Coronary artery (tissue), 2 donors: ENCODE results near the gene NOC2L.
A peak's percentile ranks its signal among the peaks of the same experiment; 100 is the strongest.
"Not testable (repeated sequence)": the region's sequence is repeated elsewhere in the genome, so short reads cannot be mapped to it uniquely, and the experiment has no call there.

ENCODE experiments used
- DNase-seq: peaks from one replicate; pipeline ENCODE4 v3.0.0-alpha.2; 2017; ENCODE audit warnings: low spot score
- H3K27ac ChIP-seq, 2 donors: fragments of 200-600 bp; sonication (generic); one replicate each; pipeline ENCODE4 v1.5.1; 2016 to 2019
- H3K4me3 ChIP-seq: fragments of 200-600 bp; sonication (generic); 2 replicates; pipeline ENCODE4 v1.5.1; 2016; ENCODE audit warnings: mild to moderate bottlenecking, moderate library complexity
- TF ChIP-seq, protein P1 (sequence below): fragments of 200-600 bp; sonication (generic); IDR thresholded peaks from one replicate; pipeline ENCODE4 v1.5.1; 2019; ENCODE audit warnings: antibody characterized with exemption

The NOC2L gene

DNA sequence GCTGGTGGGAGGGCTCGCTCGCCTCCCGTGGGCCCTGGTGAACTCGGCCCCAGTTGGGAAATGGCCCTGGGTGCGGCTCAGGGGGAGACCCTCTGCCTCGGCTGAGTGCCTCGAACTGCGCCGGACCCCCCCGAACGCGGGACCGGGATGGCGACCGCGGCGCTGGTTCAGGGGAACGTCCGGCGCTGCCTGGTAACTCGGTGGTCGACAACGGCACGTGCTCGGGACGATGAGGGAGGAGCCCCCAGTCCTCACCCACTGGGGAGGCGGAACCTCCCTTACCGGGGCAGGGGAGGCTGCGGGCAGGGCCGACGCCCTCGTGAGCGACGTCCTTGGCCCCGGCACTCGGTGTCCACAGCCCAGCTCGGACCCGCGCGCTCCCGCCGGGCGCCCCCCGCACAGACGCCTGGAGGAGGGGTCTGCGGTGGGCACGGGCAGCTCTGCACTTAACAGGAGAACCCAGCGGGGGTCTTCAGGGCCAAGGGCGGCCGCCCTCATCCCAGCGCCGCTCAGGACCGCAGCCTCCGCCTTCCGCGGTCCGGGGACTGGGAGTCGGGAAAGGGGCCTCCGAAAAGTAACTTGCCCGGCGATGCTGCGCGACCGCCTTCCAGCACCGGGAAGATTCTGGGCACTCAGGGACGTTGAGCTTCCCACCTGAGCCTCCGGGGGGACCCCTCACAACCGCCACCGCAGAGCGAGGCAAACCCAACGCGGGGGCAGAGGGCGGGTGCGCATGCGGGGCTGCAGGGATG is 39.1 kb upstream of the NOC2L start:
- no peak for DNase-seq
- Histone ChIP-seq H3K4me3 (peak overlapping the region; percentile 89), H3K27ac (peak overlapping the region; percentile 96 to 100)
- TF ChIP-seq, protein P1, sequence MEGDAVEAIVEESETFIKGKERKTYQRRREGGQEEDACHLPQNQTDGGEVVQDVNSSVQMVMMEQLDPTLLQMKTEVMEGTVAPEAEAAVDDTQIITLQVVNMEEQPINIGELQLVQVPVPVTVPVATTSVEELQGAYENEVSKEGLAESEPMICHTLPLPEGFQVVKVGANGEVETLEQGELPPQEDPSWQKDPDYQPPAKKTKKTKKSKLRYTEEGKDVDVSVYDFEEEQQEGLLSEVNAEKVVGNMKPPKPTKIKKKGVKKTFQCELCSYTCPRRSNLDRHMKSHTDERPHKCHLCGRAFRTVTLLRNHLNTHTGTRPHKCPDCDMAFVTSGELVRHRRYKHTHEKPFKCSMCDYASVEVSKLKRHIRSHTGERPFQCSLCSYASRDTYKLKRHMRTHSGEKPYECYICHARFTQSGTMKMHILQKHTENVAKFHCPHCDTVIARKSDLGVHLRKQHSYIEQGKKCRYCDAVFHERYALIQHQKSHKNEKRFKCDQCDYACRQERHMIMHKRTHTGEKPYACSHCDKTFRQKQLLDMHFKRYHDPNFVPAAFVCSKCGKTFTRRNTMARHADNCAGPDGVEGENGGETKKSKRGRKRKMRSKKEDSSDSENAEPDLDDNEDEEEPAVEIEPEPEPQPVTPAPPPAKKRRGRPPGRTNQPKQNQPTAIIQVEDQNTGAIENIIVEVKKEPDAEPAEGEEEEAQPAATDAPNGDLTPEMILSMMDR = no peak

DNA sequence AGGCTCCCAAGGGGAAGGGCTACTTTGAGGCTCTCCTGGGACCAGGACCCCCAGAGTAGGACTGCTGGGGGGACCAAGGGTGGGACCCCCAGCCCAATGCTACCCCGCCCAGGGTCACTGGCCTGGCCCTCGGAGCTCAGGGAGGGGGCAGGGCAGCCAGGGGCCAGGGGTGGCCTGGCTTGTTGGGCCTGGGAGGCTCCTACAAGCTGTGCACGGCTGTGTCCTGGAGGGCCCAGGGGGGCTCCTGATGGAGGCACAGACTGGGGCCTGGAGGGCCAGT is 38.6 kb upstream of the NOC2L start:
- DNase-seq = no peak
- TF ChIP-seq, protein P1 = no peak
- Histone ChIP-seq H3K4me3 (peak overlapping the region; percentile 89), H3K27ac (peak overlapping the region in 1 of 2 donors; percentile 100)

DNA sequence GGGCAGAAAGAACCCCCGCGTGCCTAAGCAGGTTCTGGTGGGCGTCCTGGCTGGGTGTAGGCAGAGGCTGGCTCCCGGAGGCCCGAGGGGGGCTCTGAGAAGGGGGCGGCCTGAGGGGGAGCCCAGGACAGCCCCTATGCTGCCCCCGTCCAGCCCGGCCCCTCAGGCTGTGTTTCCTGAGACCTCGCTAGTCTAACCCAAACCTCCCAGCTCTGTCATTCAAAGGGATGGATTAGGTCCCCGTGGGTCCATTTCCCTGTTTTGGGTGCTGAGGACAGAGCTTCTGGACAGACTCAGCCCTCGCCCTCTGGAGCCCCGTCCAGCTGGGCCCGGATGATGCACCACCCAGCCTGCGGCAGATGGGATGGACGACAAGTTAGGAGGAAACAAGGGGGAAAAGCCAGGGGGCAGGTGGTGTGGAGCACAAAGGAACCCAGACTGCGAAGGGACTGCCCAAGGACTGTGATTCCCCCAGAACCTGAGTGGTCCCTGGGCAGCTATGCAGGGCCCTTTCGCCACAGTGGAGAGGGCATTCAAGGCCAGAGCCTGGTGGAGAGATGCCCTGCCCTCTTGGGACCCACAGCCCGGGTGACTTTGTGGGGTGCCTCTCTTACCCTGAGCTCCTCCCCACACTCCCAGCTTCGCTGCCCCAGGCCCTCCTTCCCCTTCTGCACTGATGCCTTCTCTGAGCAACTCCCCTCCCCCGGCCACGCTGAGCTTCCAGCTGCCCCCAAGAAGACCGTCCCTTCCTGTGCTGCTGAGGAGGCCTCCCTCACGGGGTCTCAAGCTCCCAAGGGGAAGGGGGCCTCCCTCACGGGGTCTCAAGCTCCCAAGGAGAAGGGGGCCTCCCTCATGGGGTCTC is 38.0 kb upstream of the NOC2L start:
- H3K27ac ChIP-seq = peak overlapping the region in 1 of 2 donors; percentile 16
- H3K4me3 ChIP-seq = peak overlapping the region; percentile 14
- TF ChIP-seq, protein P1 = no peak
- DNase-seq = no peak

DNA sequence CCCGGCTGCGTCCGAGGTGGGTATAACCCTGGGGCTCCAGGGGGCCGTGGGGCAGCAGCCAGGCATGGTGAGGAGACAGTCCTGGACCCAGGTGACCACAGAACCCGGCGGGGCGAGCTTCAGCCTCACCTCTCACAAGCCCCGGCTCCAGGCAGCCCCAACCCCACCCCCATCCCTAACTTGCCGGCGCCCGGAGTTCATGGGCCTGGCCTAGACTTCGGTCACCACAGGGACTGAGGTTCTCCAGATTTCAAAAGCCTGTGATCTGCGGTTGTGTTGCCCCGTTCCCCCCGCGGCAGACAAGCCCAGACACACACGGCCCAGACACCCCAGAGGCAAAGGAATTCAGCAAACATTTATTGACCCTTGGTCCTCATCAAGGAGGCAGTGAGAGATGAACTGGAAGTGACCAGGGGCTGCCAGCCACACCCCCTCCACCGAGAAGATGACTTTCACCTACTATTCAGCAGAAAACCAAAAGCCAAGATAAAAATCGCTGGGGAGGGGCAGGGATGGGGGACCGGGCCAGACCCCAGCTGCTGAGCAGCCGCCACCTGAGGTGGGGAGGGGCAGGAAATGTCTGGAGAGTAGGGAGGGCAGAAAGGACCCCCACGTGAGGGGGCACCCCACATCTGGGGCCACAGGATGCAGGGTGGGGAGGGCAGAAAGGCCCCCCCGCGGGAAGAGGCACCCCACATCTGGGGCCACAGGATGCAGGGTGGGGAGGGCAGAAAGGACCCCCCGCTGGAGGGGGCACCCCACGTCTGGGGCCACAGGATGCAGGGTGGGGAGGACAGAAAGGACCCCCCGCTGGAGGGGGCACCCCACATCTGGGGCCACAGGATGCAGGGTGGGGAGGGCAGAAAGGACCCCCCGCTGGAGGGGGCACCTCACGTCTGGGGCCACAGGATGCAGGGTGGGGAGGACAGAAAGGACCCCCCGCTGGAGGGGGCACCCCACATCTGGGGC is 36.9 kb upstream of the NOC2L start:
- no peak overlapping the region for H3K4me3 ChIP-seq
- DNase-seq = no peak
- TF ChIP-seq, protein P1 = no peak
- H3K27ac ChIP-seq = no peak overlapping the region

DNA sequence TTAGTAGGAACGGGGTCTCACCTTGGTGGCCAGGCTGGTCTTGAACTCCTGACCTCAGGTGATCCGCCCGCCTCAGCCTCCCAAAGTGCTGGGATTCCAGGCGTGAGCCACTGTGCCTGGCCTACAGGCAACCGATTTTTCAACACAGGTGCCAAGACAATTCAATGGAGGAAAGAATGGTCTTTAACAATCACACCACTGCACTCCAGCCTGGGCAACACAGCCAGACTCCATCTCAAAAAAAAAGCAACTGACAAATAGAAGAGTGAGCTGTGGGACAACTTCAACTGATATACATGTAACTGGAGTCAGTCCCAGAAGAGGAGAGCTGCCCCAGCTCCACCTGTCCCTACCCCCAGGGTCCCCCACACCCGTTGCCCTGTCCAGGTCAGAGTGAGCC is 35.5 kb upstream of the NOC2L start:
- H3K27ac ChIP-seq, H3K4me3 ChIP-seq, DNase-seq: not testable (repeated sequence)

DNA sequence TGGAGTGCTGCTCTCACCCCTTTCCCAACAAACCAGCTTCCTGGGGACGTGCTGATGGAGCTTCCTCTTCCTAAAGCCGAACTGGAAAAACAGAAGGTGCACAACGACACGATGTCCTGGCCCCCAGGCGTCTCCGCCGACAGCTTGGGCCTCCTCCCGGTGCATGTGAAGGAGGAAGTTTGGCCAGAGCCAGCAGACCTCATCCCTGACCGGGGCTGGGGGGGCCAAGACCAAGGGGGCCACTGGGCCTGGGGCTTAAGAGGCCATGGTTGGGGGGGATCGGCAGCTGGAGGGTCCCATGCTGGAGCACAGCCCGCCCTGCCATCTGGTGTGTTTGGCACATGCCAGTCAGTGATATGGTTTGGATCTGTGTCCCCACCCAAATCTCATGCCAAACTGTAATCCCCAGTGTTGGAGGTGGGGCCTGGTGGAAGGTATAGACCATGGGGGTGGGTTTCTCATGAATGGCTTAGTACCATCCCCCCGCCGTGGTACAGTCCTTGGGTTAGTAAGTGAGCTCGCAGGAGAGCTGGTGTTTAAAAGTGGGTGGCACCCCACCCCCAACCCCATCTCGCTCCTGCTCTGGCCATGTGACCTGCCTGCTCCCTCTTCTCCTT is 34.4 kb upstream of the NOC2L start:
- no peak for DNase-seq
- H3K27ac ChIP-seq = no peak overlapping the region
- TF ChIP-seq, protein P1 = no peak
- no peak overlapping the region for H3K4me3 ChIP-seq

DNA sequence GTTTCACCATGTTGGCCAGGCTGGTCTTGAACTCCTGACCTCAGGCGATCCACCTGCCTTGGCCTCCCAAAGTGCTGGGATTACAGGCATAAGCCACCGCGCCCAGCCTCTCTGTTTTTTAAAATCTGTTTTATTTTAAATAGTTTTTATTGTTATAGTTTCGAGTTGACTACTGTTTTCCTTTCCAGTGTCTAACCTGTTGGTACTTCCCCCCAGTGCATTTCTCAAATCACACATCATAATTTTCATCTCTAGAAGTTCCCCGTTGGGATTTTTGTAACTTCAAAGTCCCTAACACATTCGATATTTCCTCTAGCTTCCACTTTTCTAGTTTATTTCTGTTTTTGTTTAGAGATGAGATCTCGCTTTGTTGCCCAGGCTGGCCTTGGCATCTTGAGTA is 33.3 kb upstream of the NOC2L start:
- DNase-seq = no peak
- Histone ChIP-seq H3K4me3 (no peak overlapping the region), H3K27ac (no peak overlapping the region)
- TF ChIP-seq, protein P1 = no peak
